Measurements from ENCODE around the gene NFIC. TPM values are rescaled to one million over a fixed set of nuclear protein-coding genes. Genes with fewer than 3 reads are reported as not detected.
"Not testable (repeated sequence)": the region's sequence is repeated elsewhere in the genome, so short reads cannot be mapped to it uniquely, and the experiment has no call there.

The NFIC gene
- total and polyA plus RNA-seq, 4 donors: 17.2 to 56.2 (median 40.4) TPM

DNA sequence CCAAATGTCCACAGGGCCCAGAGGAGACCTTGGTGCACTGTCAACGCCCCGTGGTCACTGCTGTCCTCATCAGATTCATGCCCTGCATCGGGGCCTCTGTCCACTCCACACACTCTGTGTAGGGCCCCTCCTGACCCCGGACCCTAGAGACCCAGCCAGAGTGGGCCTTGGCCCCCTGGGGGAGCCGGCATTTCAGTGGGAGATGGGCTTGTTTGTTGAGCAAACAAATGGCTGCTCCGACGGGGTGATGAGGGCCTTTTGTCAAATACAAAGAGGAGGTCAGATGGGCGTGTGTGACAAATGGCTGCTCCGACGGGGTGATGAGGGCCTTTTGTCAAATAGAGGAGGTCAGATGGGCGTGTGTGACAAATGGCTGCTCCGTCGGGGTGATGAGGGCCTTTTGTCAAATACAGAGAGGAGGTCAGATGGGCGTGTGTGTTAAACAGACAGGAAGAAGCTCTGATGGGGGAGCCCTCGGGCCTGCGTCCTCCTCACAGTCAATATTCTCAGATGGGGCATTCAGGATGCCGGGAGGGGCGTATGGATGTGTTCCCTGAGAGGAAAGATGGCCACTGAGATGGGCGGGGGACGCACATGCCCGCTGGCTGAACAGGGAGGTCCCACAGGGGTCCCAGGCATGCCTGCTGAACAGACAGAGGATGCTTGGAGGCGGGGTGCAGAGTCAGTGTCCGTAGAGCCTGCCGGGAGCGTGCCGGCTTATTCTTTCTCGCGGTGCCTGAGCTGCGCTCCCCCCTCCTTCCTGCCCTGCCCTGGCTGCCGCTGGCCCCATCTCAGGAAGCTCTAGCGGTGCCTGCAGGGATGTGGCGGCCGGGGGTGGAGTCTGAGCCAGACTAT lies 77.7 kb downstream of the NFIC start:
- 14% methylated on average over 32 of the region's 33 CpGs for WGBS (ENCODE audit: insufficient coverage)
- peaks cover 32% of the 10 kb centered on the region for H3K4me1 ChIP-seq (ENCODE audit: control insufficient read depth, insufficient read depth, low read length)
- DNase-seq (ENCODE audit: low read depth in 4 of 6, low spot score in 6 of 6): peak in 2 of 6 donors; percentile 67 to 80
- no peaks in the 10 kb centered on the region for H3K9me3 ChIP-seq (ENCODE audit: control insufficient read depth, insufficient read depth, low read length)
- H3K36me3 ChIP-seq (ENCODE audit: control insufficient read depth, insufficient read depth, low read length): peaks cover 69% of the 10 kb centered on the region
- no peak overlapping the region for H3K4me3 ChIP-seq (ENCODE audit: low read depth, low read length)
- no peaks in the 10 kb centered on the region for H3K27me3 ChIP-seq (ENCODE audit: control insufficient read depth, insufficient read depth, low read length)
- peak overlapping the region; percentile 11 for H3K27ac ChIP-seq (ENCODE audit: low read depth, low read length)

GRCh38 chr19:3444695-3445234 lies 78.4 kb downstream of the NFIC start:
- Histone ChIP-seq H3K27me3 (ENCODE audit: control insufficient read depth, insufficient read depth, low read length) (no peaks in the 10 kb centered on the region), H3K4me3 (ENCODE audit: low read depth, low read length) (no peak overlapping the region), H3K9me3 (ENCODE audit: control insufficient read depth, insufficient read depth, low read length) (no peaks in the 10 kb centered on the region), H3K4me1 (ENCODE audit: control insufficient read depth, insufficient read depth, low read length) (peaks cover 32% of the 10 kb centered on the region), H3K27ac (ENCODE audit: low read depth, low read length) (peak overlapping the region; percentile 11), H3K36me3 (ENCODE audit: control insufficient read depth, insufficient read depth, low read length) (peaks cover 73% of the 10 kb centered on the region)
- DNase-seq (ENCODE audit: low read depth in 4 of 6, low spot score in 6 of 6): no peak
- whole genome bisulfite sequencing (ENCODE audit: insufficient coverage): 70% methylated on average over 23 of the region's 24 CpGs

DNA sequence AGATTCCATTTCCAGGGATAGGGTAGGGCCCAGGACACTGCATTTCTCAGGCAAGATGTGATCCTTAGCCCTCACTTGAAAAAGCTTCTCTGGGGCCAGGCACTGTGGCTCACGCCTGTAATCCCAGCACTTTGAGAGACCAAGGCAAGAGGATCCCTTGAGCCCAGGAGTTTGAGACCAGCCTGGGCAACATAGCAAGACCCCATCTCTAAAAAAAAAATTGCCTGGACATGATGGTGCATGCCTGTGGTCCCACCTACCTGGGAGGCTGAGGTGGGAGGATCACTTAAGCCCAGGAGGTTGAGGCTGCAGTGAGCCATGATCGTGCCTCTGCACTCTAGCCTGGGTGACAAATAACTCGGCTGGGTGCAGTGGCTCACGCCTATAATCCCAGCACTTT lies 80.3 kb downstream of the NFIC start:
- DNase-seq (ENCODE audit: low read depth in 4 of 6, low spot score in 6 of 6); H3K27me3 ChIP-seq (ENCODE audit: control insufficient read depth, insufficient read depth, low read length); H3K27ac ChIP-seq (ENCODE audit: low read depth, low read length); H3K9me3 ChIP-seq (ENCODE audit: control insufficient read depth, insufficient read depth, low read length); H3K4me3 ChIP-seq (ENCODE audit: low read depth, low read length): not testable (repeated sequence)
- Histone ChIP-seq H3K4me1 (ENCODE audit: control insufficient read depth, insufficient read depth, low read length) (peaks cover 31% of the 10 kb centered on the region), H3K36me3 (ENCODE audit: control insufficient read depth, insufficient read depth, low read length) (peaks cover 78% of the 10 kb centered on the region)
- WGBS (ENCODE audit: insufficient coverage): 83% methylated on average over 2 of the region's 4 CpGs

DNA sequence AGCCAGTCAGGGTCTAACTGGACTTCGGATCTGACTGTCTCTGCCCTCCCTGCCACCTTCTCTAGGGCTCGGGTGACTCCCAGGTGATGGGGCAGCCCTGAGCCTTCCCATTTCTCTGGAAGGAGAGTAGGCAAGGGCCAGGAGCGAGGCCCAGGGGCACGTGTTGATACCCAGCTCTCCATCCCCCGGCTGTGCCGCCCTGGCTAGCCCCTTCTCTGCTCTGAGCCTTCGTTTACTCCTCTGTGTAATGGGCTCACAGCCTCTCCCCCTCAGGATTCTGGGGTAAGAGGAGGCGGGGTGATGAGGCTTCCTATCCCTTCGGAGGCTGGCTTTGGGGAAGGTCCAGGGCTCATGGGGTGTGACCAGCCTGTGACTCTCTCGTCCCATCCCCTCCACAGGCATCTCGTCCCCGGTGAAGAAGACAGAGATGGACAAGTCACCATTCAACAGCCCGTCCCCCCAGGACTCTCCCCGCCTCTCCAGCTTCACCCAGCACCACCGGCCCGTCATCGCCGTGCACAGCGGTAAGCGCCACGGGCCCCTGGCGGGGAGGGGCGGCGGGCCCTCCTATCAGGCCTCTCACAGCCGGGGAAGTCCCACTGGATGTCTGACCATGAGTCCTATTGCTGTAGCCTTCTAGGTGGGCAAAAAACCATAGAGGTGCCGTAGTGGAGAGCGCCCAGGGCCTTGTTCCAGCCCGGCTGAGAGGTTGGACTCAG lies 82.4 kb downstream of the NFIC start:
- no peak for DNase-seq (ENCODE audit: low read depth in 4 of 6, low spot score in 6 of 6)
- no peak overlapping the region for H3K4me3 ChIP-seq (ENCODE audit: low read depth, low read length)
- whole genome bisulfite sequencing (ENCODE audit: insufficient coverage): 91% methylated on average over 27 of the region's 28 CpGs
- H3K9me3 ChIP-seq (ENCODE audit: control insufficient read depth, insufficient read depth, low read length): no peaks in the 10 kb centered on the region
- H3K27ac ChIP-seq (ENCODE audit: low read depth, low read length): no peak overlapping the region
- H3K4me1 ChIP-seq (ENCODE audit: control insufficient read depth, insufficient read depth, low read length): peaks cover 18% of the 10 kb centered on the region
- H3K27me3 ChIP-seq (ENCODE audit: control insufficient read depth, insufficient read depth, low read length): no peaks in the 10 kb centered on the region
- H3K36me3 ChIP-seq (ENCODE audit: control insufficient read depth, insufficient read depth, low read length): peaks cover 87% of the 10 kb centered on the region

- Histone ChIP-seq H3K9me3 (ENCODE audit: control insufficient read depth, insufficient read depth, low read length) (no peaks in the 10 kb centered on the region), H3K27me3 (ENCODE audit: control insufficient read depth, insufficient read depth, low read length) (no peaks in the 10 kb centered on the region), H3K4me1 (ENCODE audit: control insufficient read depth, insufficient read depth, low read length) (peaks cover 2% of the 10 kb centered on the region), H3K4me3 (ENCODE audit: low read depth, low read length) (no peak overlapping the region), H3K36me3 (ENCODE audit: control insufficient read depth, insufficient read depth, low read length) (peaks cover 88% of the 10 kb centered on the region), H3K27ac (ENCODE audit: low read depth, low read length) (no peak overlapping the region)
- 53% methylated on average over 8 of the region's 12 CpGs for WGBS (ENCODE audit: insufficient coverage)
- DNase-seq (ENCODE audit: low read depth in 4 of 6, low spot score in 6 of 6): no peak
Measured at GRCh38 chr19:3450796-3451411, 84.5 kb downstream of the NFIC start.

- 85% methylated on average over 4 of the region's 10 CpGs for WGBS (ENCODE audit: insufficient coverage)
- H3K9me3 ChIP-seq (ENCODE audit: control insufficient read depth, insufficient read depth, low read length): no peaks in the 10 kb centered on the region
- H3K27me3 ChIP-seq (ENCODE audit: control insufficient read depth, insufficient read depth, low read length): no peaks in the 10 kb centered on the region
- H3K36me3 ChIP-seq (ENCODE audit: control insufficient read depth, insufficient read depth, low read length): peaks cover 88% of the 10 kb centered on the region
- no peak overlapping the region for H3K27ac ChIP-seq (ENCODE audit: low read depth, low read length)
- DNase-seq (ENCODE audit: low read depth in 4 of 6, low spot score in 6 of 6): no peak
- H3K4me1 ChIP-seq (ENCODE audit: control insufficient read depth, insufficient read depth, low read length): peaks cover 3% of the 10 kb centered on the region
- H3K4me3 ChIP-seq (ENCODE audit: low read depth, low read length): no peak overlapping the region
Measured at GRCh38 chr19:3451451-3451866, 85.1 kb downstream of the NFIC start.

DNA sequence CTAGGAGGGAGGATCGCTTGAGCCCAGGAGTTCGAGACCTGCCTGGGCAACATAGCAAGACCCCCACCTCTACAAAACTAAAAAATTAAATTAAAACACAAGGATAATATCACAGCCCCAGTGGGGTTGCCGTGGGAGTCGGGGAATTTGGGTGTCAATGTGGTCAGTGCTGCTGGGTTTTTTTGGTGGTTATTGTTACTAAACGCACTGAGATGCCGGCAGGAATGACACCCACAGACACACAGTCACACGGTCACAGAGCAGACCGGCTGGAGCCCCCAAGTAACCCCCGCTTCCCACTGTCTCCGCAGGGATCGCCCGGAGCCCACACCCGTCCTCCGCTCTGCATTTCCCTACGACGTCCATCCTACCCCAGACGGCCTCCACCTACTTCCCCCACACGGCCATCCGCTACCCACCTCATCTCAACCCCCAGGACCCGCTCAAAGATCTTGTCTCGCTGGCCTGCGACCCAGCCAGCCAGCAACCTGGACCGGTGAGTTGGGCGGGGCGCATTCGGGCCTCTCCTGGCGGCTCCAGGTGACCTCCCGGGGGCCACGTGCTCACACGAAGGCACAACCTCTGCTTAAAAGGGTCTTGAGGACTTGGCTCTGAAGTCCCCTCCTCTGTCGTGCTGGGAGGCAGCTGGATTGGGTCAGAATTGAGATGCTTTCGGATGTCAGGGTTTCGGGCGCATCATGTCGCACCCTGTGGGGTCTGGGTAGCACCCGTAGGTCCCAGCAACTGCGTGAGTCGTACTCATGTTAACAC lies 86.0 kb downstream of the NFIC start:
- Histone ChIP-seq H3K9me3 (ENCODE audit: control insufficient read depth, insufficient read depth, low read length) (no peaks in the 10 kb centered on the region), H3K4me3 (ENCODE audit: low read depth, low read length) (no peak overlapping the region), H3K27me3 (ENCODE audit: control insufficient read depth, insufficient read depth, low read length) (no peaks in the 10 kb centered on the region), H3K4me1 (ENCODE audit: control insufficient read depth, insufficient read depth, low read length) (peaks cover 9% of the 10 kb centered on the region), H3K27ac (ENCODE audit: low read depth, low read length) (no peak overlapping the region), H3K36me3 (ENCODE audit: control insufficient read depth, insufficient read depth, low read length) (peaks cover 92% of the 10 kb centered on the region)
- WGBS (ENCODE audit: insufficient coverage): 88% methylated on average over 34 of the region's 38 CpGs
- no peak for DNase-seq (ENCODE audit: low read depth in 4 of 6, low spot score in 6 of 6)

DNA sequence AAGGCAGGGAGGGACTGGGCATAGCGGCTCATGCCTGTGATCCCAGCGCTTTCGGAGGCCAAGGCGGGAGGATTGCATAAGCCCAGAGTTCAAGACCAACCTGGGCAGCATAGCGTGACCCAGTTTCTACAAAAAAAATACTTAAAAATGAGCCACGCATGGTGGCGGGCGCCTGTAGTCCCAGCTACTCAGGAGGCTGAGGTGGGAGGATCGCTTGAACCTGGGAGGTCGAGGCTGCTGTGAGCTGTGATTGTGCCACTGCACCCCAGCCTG lies 86.5 kb downstream of the NFIC start:
- DNase-seq (ENCODE audit: low read depth in 4 of 6, low spot score in 6 of 6); H3K9me3 ChIP-seq (ENCODE audit: control insufficient read depth, insufficient read depth, low read length); H3K4me3 ChIP-seq (ENCODE audit: low read depth, low read length); H3K27ac ChIP-seq (ENCODE audit: low read depth, low read length); H3K27me3 ChIP-seq (ENCODE audit: control insufficient read depth, insufficient read depth, low read length): not testable (repeated sequence)
- WGBS (ENCODE audit: insufficient coverage): 98% methylated on average over 9 of the region's 10 CpGs
- Histone ChIP-seq H3K4me1 (ENCODE audit: control insufficient read depth, insufficient read depth, low read length) (peaks cover 14% of the 10 kb centered on the region), H3K36me3 (ENCODE audit: control insufficient read depth, insufficient read depth, low read length) (peaks cover 92% of the 10 kb centered on the region)

DNA sequence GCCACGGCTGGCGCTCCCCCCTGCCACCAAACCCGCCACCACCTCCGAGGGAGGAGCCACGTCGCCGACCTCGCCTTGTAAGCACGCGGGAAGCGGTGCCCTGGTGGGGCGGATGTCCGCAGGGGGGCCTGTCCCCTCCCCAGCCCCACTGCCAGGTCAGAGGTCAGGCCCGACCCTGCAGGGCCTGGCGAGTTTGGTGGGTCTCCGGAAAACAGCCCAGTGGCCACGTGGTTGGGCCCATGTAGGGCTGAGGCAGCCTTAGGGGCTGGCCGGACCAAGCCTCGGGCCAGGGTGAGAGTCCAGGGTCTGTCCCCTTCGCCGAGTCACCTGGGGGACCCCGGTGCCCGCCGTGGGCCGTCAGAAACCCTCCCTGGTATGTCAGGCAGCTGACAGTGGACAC lies 87.5 kb downstream of the NFIC start:
- WGBS (ENCODE audit: insufficient coverage): 90% methylated on average over 25 of the region's 25 CpGs

More for the DNA sequence above, 87.5 kb downstream of the NFIC start:
- Histone ChIP-seq H3K27me3 (ENCODE audit: control insufficient read depth, insufficient read depth, low read length) (no peaks in the 10 kb centered on the region), H3K4me1 (ENCODE audit: control insufficient read depth, insufficient read depth, low read length) (peaks cover 23% of the 10 kb centered on the region), H3K4me3 (ENCODE audit: low read depth, low read length) (no peak overlapping the region), H3K9me3 (ENCODE audit: control insufficient read depth, insufficient read depth, low read length) (no peaks in the 10 kb centered on the region), H3K36me3 (ENCODE audit: control insufficient read depth, insufficient read depth, low read length) (peaks cover 93% of the 10 kb centered on the region), H3K27ac (ENCODE audit: low read depth, low read length) (no peak overlapping the region)
- no peak for DNase-seq (ENCODE audit: low read depth in 4 of 6, low spot score in 6 of 6)

Data from spinal cord (tissue), 10 donors.